HCT116 (cell line): ENCODE measurements around the gene CS. TPM values are rescaled to one million over a fixed set of nuclear protein-coding genes. Genes with fewer than 3 reads are reported as not detected.

ENCODE experiments used
- ATAC-seq: fragments of 200-7000 bp; cut with Tn5 transposase; 2 replicates; pipeline ENCODE4 v1.9.1; 2020; ENCODE audit warnings: mild to moderate bottlenecking, moderate library complexity
- BruUV-seq: library from RNA; stranded (reverse); fragments of 400-500 nt; replicated peaks from 2 replicates; lab custom pipeline; 2021; lab: Mats Ljungman, UMichigan
- CTCF ChIA-PET: fragments of 300-600 bp; sonication (Branson Sonifier 250); formaldehyde crosslinking; loops from one replicate; lab custom pipeline; 2021; ENCODE audit warnings: antibody characterized with exemption; lab: Charles Lee
- POLR2A ChIA-PET: fragments of 300-600, 350-600 bp; sonication (Branson Sonifier 250); formaldehyde crosslinking; loops from one replicate; lab custom pipeline; 2021; ENCODE audit warnings: antibody characterized with exemption; lab: Charles Lee
- RAD21 ChIA-PET, 2 experiments: fragments of 300-600 bp; sonication (Branson Sonifier 250); formaldehyde crosslinking; loops; one replicate each; lab custom pipeline; 2023; ENCODE audit warnings: low total read pairs in 2 of 2; ENCODE audit not compliant: uncharacterized antibody in 2 of 2, unreplicated experiment in 2 of 2, low non-redundant PET in 1 of 2; lab: Charles Lee
- DNase-seq: peaks from one replicate; pipeline ENCODE4 v3.0.0-alpha.2; 2010; ENCODE audit warnings: low read depth, low spot score
- H2AFZ ChIP-seq: fragments of 200-600 bp; shearing (Covaris generic), sonication (generic); 2 replicates; pipeline ENCODE4 v1.6.1; 2017; ENCODE audit warnings: low read depth, mixed run types, mixed read lengths, antibody characterized with exemption, low read length; ENCODE audit not compliant: poor library complexity, severe bottlenecking
- H3K27ac ChIP-seq: 2 replicates; pipeline ENCODE4 v1.5.1; 2012; ENCODE audit warnings: low read depth, low read length
- H3K27me3 ChIP-seq: fragments of 200-600 bp; sonication (generic); 2 replicates; pipeline ENCODE4 v1.6.1; 2016; ENCODE audit warnings: mixed run types, low read length, mixed read lengths; ENCODE audit not compliant: insufficient read depth
- H3K36me3 ChIP-seq, 2 experiments: fragments of 200-500 bp in 1 of 2; fragments of 200-600 bp in 1 of 2; sonication (Bioruptor generic) in 1 of 2; sonication (generic) in 1 of 2; 2 replicates each; pipeline versions ENCODE4 v1.5.1 to v1.6.1; 2014 to 2016; ENCODE audit warnings: low read length in 2 of 2, inconsistent platforms in 1 of 2, mixed read lengths in 1 of 2, mixed run types in 1 of 2; ENCODE audit not compliant: insufficient read depth in 2 of 2, control insufficient read depth in 1 of 2
- H3K4me1 ChIP-seq, 2 experiments: fragments of 200-600 bp in 1 of 2; sonication (generic) in 1 of 2; 2 replicates each; pipeline versions ENCODE4 v1.5.1 to v1.6.1; 2012 to 2017; ENCODE audit warnings: low read length in 2 of 2, inconsistent platforms in 1 of 2, mild to moderate bottlenecking in 1 of 2, mixed read lengths in 1 of 2, mixed run types in 1 of 2, moderate library complexity in 1 of 2; ENCODE audit not compliant: insufficient read depth in 2 of 2, control insufficient read depth in 1 of 2
- H3K4me2 ChIP-seq: fragments of 200-600 bp; sonication (generic); 2 replicates; pipeline ENCODE4 v1.6.1; 2017; ENCODE audit warnings: mixed run types, low read length, mixed read lengths
- H3K4me3 ChIP-seq, 2 experiments: fragments of 200-600 bp in 1 of 2; sonication (generic) in 1 of 2; replicated peaks in 1 of 2; 2 replicates each; pipeline ENCODE4 v1.5.1; 2011 to 2016; ENCODE audit warnings: low read length in 2 of 2, control low read depth in 1 of 2, low read depth in 1 of 2, mild to moderate bottlenecking in 1 of 2, mixed read lengths in 1 of 2, mixed run types in 1 of 2
- H3K79me2 ChIP-seq: fragments of 200-600 bp; sonication (generic); 2 replicates; pipeline ENCODE4 v1.6.1; 2017; ENCODE audit warnings: mild to moderate bottlenecking, mixed run types, low read length, moderate library complexity, mixed read lengths; ENCODE audit not compliant: insufficient read depth
- H3K9ac ChIP-seq: fragments of 200-600 bp; sonication (generic); 2 replicates; pipeline ENCODE4 v1.6.1; 2016; ENCODE audit warnings: low read length, mixed read lengths
- H3K9me2 ChIP-seq: fragments of 200-600 bp; sonication (generic), shearing (Covaris generic); 2 replicates; pipeline ENCODE4 v1.6.1; 2017; ENCODE audit warnings: mixed run types, mild to moderate bottlenecking, moderate library complexity; ENCODE audit not compliant: insufficient read depth
- H3K9me3 ChIP-seq, 2 experiments: fragments of 200-500 bp in 1 of 2; fragments of 200-600 bp in 1 of 2; sonication (Bioruptor generic) in 1 of 2; sonication (generic) in 1 of 2; 2 replicates each; pipeline ENCODE4 v1.6.1; 2014 to 2017; ENCODE audit warnings: low read length in 2 of 2, mixed read lengths in 2 of 2, inconsistent platforms in 1 of 2, low read depth in 1 of 2, mild to moderate bottlenecking in 1 of 2, mixed run types in 1 of 2, moderate library complexity in 1 of 2; ENCODE audit not compliant: control insufficient read depth in 1 of 2, insufficient read depth in 1 of 2
- H4K20me1 ChIP-seq: fragments of 200-600 bp; sonication (generic), shearing (Covaris generic); 2 replicates; pipeline ENCODE4 v1.6.1; 2017; ENCODE audit warnings: mixed run types, mild to moderate bottlenecking, moderate library complexity; ENCODE audit not compliant: insufficient read depth
- CEBPB ChIP-seq: IDR thresholded peaks from 2 replicates; pipeline ENCODE4 v1.6.1; 2012; ENCODE audit warnings: low read depth
- CTCF ChIP-seq, 3 experiments: fragments of 200-600 bp in 1 of 3; sonication (generic) in 1 of 3; IDR thresholded peaks in 2 of 3; conservative IDR thresholded peaks in 1 of 3; 2 replicates each; pipeline ENCODE4 v1.5.1; 2012 to 2017; ENCODE audit warnings: low read depth in 2 of 3, low read length in 2 of 3, antibody characterized with exemption in 1 of 3, borderline replicate concordance in 1 of 3, control low read depth in 1 of 3, mild to moderate bottlenecking in 1 of 3, mixed read lengths in 1 of 3, mixed run types in 1 of 3, moderate library complexity in 1 of 3; ENCODE audit not compliant: insufficient read depth in 1 of 3
- EGR1 ChIP-seq: IDR thresholded peaks from 2 replicates; pipeline ENCODE4 v1.6.1; 2012; ENCODE audit warnings: low read depth
- ELF1 ChIP-seq: IDR thresholded peaks from 2 replicates; pipeline ENCODE4 v1.6.1; 2012; ENCODE audit warnings: low read depth, borderline replicate concordance
- EZH2 ChIP-seq: fragments of 200-600 bp; sonication (generic); IDR thresholded peaks from 2 replicates; pipeline ENCODE4 v1.6.1; 2017; ENCODE audit warnings: antibody characterized with exemption, mixed run types
- FOSL1 ChIP-seq: IDR thresholded peaks from 2 replicates; pipeline ENCODE4 v1.6.1; 2012; ENCODE audit warnings: low read depth
- MAX ChIP-seq: IDR thresholded peaks from 2 replicates; pipeline ENCODE4 v1.6.1; 2012
- POLR2A ChIP-seq: IDR thresholded peaks from 2 replicates; pipeline ENCODE4 v1.7.0; 2011; ENCODE audit warnings: borderline replicate concordance; ENCODE audit not compliant: insufficient read depth, insufficient read length; ENCODE audit errors: extremely low read depth
- POLR2AphosphoS5 ChIP-seq: IDR thresholded peaks from 2 replicates; pipeline ENCODE4 v1.6.1; 2011; ENCODE audit warnings: mild to moderate bottlenecking, low read depth, low read length, moderate library complexity
- RAD21 ChIP-seq: IDR thresholded peaks from 2 replicates; pipeline ENCODE4 v1.6.1; 2012; ENCODE audit warnings: low read depth, mild to moderate bottlenecking
- TCF7L2 ChIP-seq: IDR thresholded peaks from 2 replicates; pipeline ENCODE4 v1.7.0; 2011; ENCODE audit warnings: borderline replicate concordance, inconsistent platforms; ENCODE audit not compliant: insufficient read depth, insufficient read length; ENCODE audit errors: extremely low read depth
- YY1 ChIP-seq: IDR thresholded peaks from 2 replicates; pipeline ENCODE4 v1.6.1; 2011; ENCODE audit warnings: low read length, low read depth, moderate library complexity, mild to moderate bottlenecking; ENCODE audit not compliant: insufficient replicate concordance; ENCODE audit errors: extremely low read depth
- ZBTB33 ChIP-seq: IDR thresholded peaks from 2 replicates; pipeline ENCODE4 v1.6.1; 2011; ENCODE audit warnings: mild to moderate bottlenecking, low read length, moderate library complexity; ENCODE audit not compliant: insufficient replicate concordance; ENCODE audit errors: extremely low read depth
- ZFX ChIP-seq: fragments of 450-650 bp; IDR thresholded peaks from 2 replicates; pipeline ENCODE4 v1.6.1; 2017
- intact Hi-C: fragments of 100-400 bp; cut with micrococcal nuclease; formaldehyde crosslinking; loops from 2 replicates; pipeline ENCODE4 v1.10.0; 2022
- total RNA-seq: library from RNA; stranded (reverse); gene quantifications from one replicate; pipeline ENCODE4 v1.2.1, GENCODE V29; 2021; ENCODE audit not compliant: unreplicated experiment

The CS gene
- total RNA-seq, 1 experiment from 2014 or later: 270 TPM

- RAD21 ChIA-PET: no interaction called here
- Histone ChIP-seq H3K36me3 (peaks cover 10 to 11% of the 10 kb centered on the region in 2 experiments; a peak in 3 of 4 replicates), H3K9ac (no peak overlapping the region), H3K27ac (no peak overlapping the region), H3K4me2 (no peak overlapping the region), H3K79me2 (no peaks in the 10 kb centered on the region), H3K9me3 (no peaks in the 10 kb centered on the region), H3K4me3 (no peak overlapping the region)
- CTCF ChIA-PET: no interaction called here
- POLR2A ChIA-PET: no interaction called here
- no peak for DNase-seq
- intact Hi-C loops: no loop called here
- TF ChIP-seq CEBPB (no peak), POLR2AphosphoS5 (no peak), ZBTB33 (no peak), ZFX (no peak)
- TF ChIP-seq, all 23 proteins: peak for 0
- ATAC-seq: no peak
- H3K4me1 ChIP-seq: peaks cover 2 to 5% of the 10 kb centered on the region in 2 experiments; a peak in 2 of 4 replicates
- no peaks in the 10 kb centered on the region for H3K9me2 ChIP-seq
- no peaks in the 10 kb centered on the region for H4K20me1 ChIP-seq
- H2AFZ ChIP-seq: no peak overlapping the region
- BruUV-seq: no TSS peak
- no peaks in the 10 kb centered on the region for H3K27me3 ChIP-seq
Measured at GRCh38 chr12:56326126-56326525, 26.0 kb upstream of the CS start.

GRCh38 chr12:56324206-56324605 is 24.1 kb upstream of the CS start:
- no TSS peak for BruUV-seq
- TF ChIP-seq CTCF (IDR thresholded peaks at IDR 0.05 in 2 of 3, conservative IDR thresholded peaks at IDR 0.05 in 1 of 3; ENCODE audit: borderline replicate concordance in 1 of 3, insufficient read depth in 1 of 3, low read depth in 2 of 3, low read length in 2 of 3) (no peak), YY1 (no peak), TCF7L2 (no peak), ZFX (no peak), MAX (no peak), POLR2A (no peak), EZH2 (no peak), FOSL1 (no peak), EGR1 (no peak), ZBTB33 (no peak), RAD21 (no peak), ELF1 (no peak)

More at GRCh38 chr12:56324206-56324605, 24.1 kb upstream of the CS start:
- Histone ChIP-seq H2AFZ (no peak overlapping the region), H3K4me2 (no peak overlapping the region), H3K4me3 (no peak overlapping the region), H4K20me1 (no peaks in the 10 kb centered on the region), H3K27ac (no peak overlapping the region), H3K9me2 (no peaks in the 10 kb centered on the region), H3K79me2 (no peaks in the 10 kb centered on the region), H3K27me3 (no peaks in the 10 kb centered on the region), H3K4me1 (no peaks in the 10 kb centered on the region), H3K9me3 (no peaks in the 10 kb centered on the region), H3K9ac (no peak overlapping the region), H3K36me3 (peaks cover 10 to 13% of the 10 kb centered on the region in 2 experiments; a peak in 3 of 4 replicates)
- CTCF ChIA-PET: no interaction called here
- ATAC-seq: no peak
- intact Hi-C loops: no loop called here
- RAD21 ChIA-PET: no interaction called here
- no peak for DNase-seq
- POLR2A ChIA-PET: interaction anchor here (1.1 kb wide), 1 partner anchor 9 kb away, joined by 4 read pairs; the partner anchor contains the start of gene PAN2
